ENCODE measurements around the gene TDRD1. TPM values are rescaled to one million over a fixed set of nuclear protein-coding genes. Genes with fewer than 3 reads are reported as not detected.

The TDRD1 gene
- total RNA-seq, 1 experiment from 2014 or later, result not detected

GRCh38 chr10:114234132-114234531 lies 55.0 kb downstream of the TDRD1 start:
- BruUV-seq (replicated peaks), result no TSS peak
- H3K27ac ChIP-seq (ENCODE audit: low read depth, low read length), result no peak overlapping the region
- no peak for ATAC-seq
- no peaks in the 10 kb centered on the region for H3K36me3 ChIP-seq (ENCODE audit: control insufficient read depth in 1 of 2, insufficient read depth in 2 of 2, low read length in 2 of 2)
- no peak overlapping the region for H2AFZ ChIP-seq (ENCODE audit: low read depth, low read length, poor library complexity, severe bottlenecking)
- H3K79me2 ChIP-seq (ENCODE audit: insufficient read depth, low read length), result no peaks in the 10 kb centered on the region
- TF ChIP-seq ZBTB33 (IDR thresholded peaks at IDR 0.05; ENCODE audit: extremely low read depth, insufficient replicate concordance, low read length) (no peak), POLR2AphosphoS5 (IDR thresholded peaks at IDR 0.05; ENCODE audit: low read depth, low read length) (no peak), SRF (IDR thresholded peaks at IDR 0.05; ENCODE audit: low read depth) (no peak), EZH2 (IDR thresholded peaks at IDR 0.05) (no peak), SIN3A (IDR thresholded peaks at IDR 0.05; ENCODE audit: low read depth) (no peak), FOSL1 (IDR thresholded peaks at IDR 0.05; ENCODE audit: low read depth) (no peak)
- ChIA-PET CTCF (no interaction called here), POLR2A (no interaction called here), RAD21 (ENCODE audit: low non-redundant PET in 1 of 2, low total read pairs in 2 of 2, uncharacterized antibody in 2 of 2, unreplicated experiment in 2 of 2) (no interaction called here)
- peaks cover 32% of the 10 kb centered on the region; the same call in 1 of the 2 replicates for H3K27me3 ChIP-seq (ENCODE audit: insufficient read depth, low read length)
- intact Hi-C loops (cut with micrococcal nuclease), result no loop called here
- no peaks in the 10 kb centered on the region for H3K9me2 ChIP-seq (ENCODE audit: insufficient read depth)
- H3K4me1 ChIP-seq (ENCODE audit: control insufficient read depth in 1 of 2, insufficient read depth in 2 of 2, low read length in 2 of 2), result no peaks in the 10 kb centered on the region
- no peak for DNase-seq (ENCODE audit: low read depth, low spot score)
- H3K9me3 ChIP-seq (ENCODE audit: control insufficient read depth in 1 of 2, insufficient read depth in 1 of 2, low read depth in 1 of 2, low read length in 2 of 2), result no peaks in the 10 kb centered on the region
- H3K4me3 ChIP-seq (replicated peaks in 1 of 2; ENCODE audit: low read depth in 1 of 2, low read length in 2 of 2), result no peak overlapping the region
- no peaks in the 10 kb centered on the region for H4K20me1 ChIP-seq (ENCODE audit: insufficient read depth)
- H3K4me2 ChIP-seq (ENCODE audit: low read length), result no peak overlapping the region
- no peak overlapping the region for H3K9ac ChIP-seq (ENCODE audit: low read length)

- CTCF ChIA-PET, result no interaction called here
- intact Hi-C loops (cut with micrococcal nuclease), result no loop called here
- RAD21 ChIA-PET (ENCODE audit: low non-redundant PET in 1 of 2, low total read pairs in 2 of 2, uncharacterized antibody in 2 of 2, unreplicated experiment in 2 of 2), result no interaction called here
- Histone ChIP-seq H3K9ac (ENCODE audit: low read length) (no peak within 1 kb of the TSS), H2AFZ (ENCODE audit: low read depth, low read length, poor library complexity, severe bottlenecking) (no peak within 1 kb of the TSS), H3K4me2 (ENCODE audit: low read length) (no peak within 1 kb of the TSS), H3K36me3 (ENCODE audit: control insufficient read depth in 1 of 2, insufficient read depth in 2 of 2, low read length in 2 of 2) (no peaks in the 10 kb centered on the region), H3K9me3 (ENCODE audit: control insufficient read depth in 1 of 2, insufficient read depth in 1 of 2, low read depth in 1 of 2, low read length in 2 of 2) (no peaks in the 10 kb centered on the region), H3K27ac (ENCODE audit: low read depth, low read length) (no peak within 1 kb of the TSS), H3K9me2 (ENCODE audit: insufficient read depth) (no peaks in the 10 kb centered on the region), H4K20me1 (ENCODE audit: insufficient read depth) (no peaks in the 10 kb centered on the region), H3K79me2 (ENCODE audit: insufficient read depth, low read length) (no peaks in the 10 kb centered on the region), H3K27me3 (ENCODE audit: insufficient read depth, low read length) (peaks cover 64% of the 10 kb centered on the region), H3K4me1 (ENCODE audit: control insufficient read depth in 1 of 2, insufficient read depth in 2 of 2, low read length in 2 of 2) (no peaks in the 10 kb centered on the region), H3K4me3 (replicated peaks in 1 of 2; ENCODE audit: low read depth in 1 of 2, low read length in 2 of 2) (no peak within 1 kb of the TSS)
- no TSS peak for BruUV-seq (replicated peaks)
- no peak for DNase-seq (ENCODE audit: low read depth, low spot score)
- POLR2A ChIA-PET, result no interaction called here
- no peak for TF ChIP-seq EZH2phosphoT487 (IDR thresholded peaks at IDR 0.05; ENCODE audit: borderline replicate concordance)
- TF ChIP-seq RAD21 (IDR thresholded peaks at IDR 0.05; ENCODE audit: low read depth), result 0 out of 2 replicates have a peak, but pooled peaks have one; percentile 20
- ATAC-seq, result no peak
Observed at GRCh38 chr10:114239117-114239993, 60.2 kb downstream of the TDRD1 start, which contains the start of gene VWA2. VWA2 (plus strand) TSS chr10:114239254; CDS start chr10:114248714, 9,460 bp downstream.

All from HCT116 (cell line).